Measurements from ENCODE around the gene ZFYVE1. TPM values are rescaled to one million over a fixed set of nuclear protein-coding genes. Genes with fewer than 3 reads are reported as not detected.

Gene ZFYVE1, protein sequence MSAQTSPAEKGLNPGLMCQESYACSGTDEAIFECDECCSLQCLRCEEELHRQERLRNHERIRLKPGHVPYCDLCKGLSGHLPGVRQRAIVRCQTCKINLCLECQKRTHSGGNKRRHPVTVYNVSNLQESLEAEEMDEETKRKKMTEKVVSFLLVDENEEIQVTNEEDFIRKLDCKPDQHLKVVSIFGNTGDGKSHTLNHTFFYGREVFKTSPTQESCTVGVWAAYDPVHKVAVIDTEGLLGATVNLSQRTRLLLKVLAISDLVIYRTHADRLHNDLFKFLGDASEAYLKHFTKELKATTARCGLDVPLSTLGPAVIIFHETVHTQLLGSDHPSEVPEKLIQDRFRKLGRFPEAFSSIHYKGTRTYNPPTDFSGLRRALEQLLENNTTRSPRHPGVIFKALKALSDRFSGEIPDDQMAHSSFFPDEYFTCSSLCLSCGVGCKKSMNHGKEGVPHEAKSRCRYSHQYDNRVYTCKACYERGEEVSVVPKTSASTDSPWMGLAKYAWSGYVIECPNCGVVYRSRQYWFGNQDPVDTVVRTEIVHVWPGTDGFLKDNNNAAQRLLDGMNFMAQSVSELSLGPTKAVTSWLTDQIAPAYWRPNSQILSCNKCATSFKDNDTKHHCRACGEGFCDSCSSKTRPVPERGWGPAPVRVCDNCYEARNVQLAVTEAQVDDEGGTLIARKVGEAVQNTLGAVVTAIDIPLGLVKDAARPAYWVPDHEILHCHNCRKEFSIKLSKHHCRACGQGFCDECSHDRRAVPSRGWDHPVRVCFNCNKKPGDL
- total RNA-seq: 16.4 and 20.5 TPM in 2 replicates

DNA sequence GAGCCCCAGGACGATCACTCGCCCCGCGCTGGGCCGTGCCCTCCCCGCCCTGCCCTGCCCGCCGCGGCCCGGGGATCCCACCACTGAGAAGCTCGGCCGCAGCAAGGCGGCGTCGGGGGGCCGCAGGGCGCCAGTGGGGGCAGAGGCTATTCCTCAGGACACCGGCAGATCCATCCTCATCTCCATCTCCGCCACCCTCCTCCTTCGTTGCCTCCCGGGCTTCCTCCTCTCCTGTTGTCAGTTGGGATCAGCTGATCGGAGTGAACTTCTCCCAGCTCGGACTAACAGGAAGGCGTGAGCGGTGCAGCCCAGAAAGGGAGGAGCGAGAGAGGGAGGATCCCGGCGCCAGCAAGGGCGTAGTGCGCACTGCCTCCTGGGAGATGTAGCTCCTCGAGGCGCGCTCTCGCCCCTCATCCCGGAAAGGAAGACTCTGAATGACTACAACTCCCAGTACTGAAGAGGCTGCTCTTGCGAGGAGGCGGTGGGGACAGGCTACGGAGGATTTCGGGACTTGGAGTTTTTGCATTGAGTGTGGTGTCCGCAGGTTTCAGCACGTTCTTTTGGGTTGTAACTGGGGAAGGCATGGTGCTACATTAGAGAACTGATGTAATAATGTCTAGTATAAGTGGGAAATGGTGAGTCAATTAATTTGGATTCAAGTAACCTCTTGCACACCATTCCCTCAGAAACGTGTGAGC is at the start of gene ZFYVE1:
Gene ZFYVE1, minus strand, starts transcription at position 262 of the 698 bp plus-strand sequence. CDS start 2,598 bp downstream, outside the sequence.

DNA sequence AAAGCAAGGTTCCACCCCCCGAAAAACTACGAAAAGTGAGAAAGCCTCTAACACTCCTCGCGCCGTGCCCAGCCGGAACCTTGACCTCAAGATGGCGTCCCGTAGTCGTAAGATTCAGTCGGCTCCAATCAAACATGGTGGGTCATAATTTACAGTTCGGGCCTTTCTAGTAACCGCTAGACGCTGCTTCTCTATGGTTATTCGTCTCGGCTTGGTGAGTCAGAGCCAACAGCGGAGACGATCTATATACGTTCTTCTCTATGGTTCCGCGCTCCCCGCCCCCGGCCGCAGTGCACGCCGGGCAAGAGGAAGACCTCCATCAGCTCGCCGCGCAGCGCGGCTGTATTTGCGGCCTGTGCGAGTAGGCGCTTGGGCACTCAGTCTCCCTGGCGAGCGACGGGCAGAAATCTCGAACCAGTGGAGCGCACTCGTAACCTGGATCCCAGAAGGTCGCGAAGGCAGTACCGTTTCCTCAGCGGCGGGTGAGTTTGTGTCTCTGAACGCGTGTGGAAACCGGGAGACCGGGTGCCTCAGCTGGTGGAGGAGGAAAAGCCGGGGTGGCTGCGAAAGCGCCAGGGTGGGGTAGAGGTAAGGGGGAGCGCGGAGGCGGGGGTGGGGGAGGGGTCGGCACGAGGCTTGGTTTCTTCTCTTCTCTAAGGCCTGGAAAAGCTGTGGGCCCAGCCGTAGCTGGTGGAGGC is 31.5 kb upstream of the ZFYVE1 start, which contains the start of gene RBM25:
Gene RBM25, plus strand, starts transcription at position 311 of the 698 bp plus-strand sequence. CDS start 13,108 bp downstream, outside the sequence.

DNA sequence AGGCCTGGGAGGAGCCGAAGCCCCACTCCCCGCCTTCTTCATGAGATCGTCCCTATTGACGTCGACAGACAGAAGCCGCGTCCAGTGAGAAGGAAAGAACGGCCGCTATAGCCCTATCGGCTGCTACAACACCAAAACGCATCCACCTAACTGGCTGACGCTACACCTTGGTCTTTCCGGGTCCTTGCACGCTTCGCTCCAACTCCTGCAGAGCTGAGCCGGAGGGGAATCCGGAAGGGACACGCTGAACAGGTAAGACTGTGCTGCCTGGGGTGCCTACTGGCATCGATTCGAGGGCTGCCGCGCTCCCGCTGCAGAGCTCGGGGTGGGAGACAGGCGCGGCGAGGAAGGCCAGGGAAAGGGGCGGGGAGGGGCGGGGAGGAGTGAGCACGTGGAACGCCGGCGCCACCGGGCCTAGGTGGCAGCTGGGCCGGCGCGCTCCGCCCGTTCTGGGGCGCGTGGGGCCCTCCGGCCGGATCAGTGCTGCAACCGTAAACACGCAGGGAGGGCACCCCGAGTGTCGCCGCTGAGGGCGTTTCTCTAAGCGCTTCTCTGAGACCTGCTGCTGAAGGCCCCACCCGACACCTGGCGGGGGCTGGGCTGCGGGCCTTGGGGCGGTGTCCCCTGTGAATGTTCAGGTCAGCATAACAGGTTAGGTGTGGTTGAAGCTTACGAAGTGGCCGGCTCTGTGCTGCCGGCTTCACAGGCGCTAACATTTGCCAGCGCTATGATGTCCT is 100.4 kb downstream of the ZFYVE1 start, which contains the start of gene DCAF4:
Gene DCAF4, plus strand, starts transcription at position 173 of the 737 bp plus-strand sequence. CDS start 11,515 bp downstream, outside the sequence.

Other genes with a start within 250 kb of the ZFYVE1 start
- 5.3 and 9.3 TPM in 2 replicates for gene DPF3, start 133.0 kb downstream of the ZFYVE1 start, total RNA-seq
- 10.8 and 12.8 TPM in 2 replicates for gene DCAF4, start 100.6 kb downstream of the ZFYVE1 start, total RNA-seq
- gene RBM25, start 31.4 kb upstream of the ZFYVE1 start, total RNA-seq: 21.8 and 26.7 TPM in 2 replicates
- 46.6 and 55.3 TPM in 2 replicates for gene PSEN1, start 109.4 kb upstream of the ZFYVE1 start, total RNA-seq
- 2.5 and 3.2 TPM in 2 replicates for gene PAPLN, start 210.4 kb upstream of the ZFYVE1 start, total RNA-seq